ENCODE measurements around the gene GRIP1. TPM values are rescaled to one million over a fixed set of nuclear protein-coding genes. Genes with fewer than 3 reads are reported as not detected.

The GRIP1 gene
- total RNA-seq, 1 experiment from 2014 or later: 22.5 TPM

DNA sequence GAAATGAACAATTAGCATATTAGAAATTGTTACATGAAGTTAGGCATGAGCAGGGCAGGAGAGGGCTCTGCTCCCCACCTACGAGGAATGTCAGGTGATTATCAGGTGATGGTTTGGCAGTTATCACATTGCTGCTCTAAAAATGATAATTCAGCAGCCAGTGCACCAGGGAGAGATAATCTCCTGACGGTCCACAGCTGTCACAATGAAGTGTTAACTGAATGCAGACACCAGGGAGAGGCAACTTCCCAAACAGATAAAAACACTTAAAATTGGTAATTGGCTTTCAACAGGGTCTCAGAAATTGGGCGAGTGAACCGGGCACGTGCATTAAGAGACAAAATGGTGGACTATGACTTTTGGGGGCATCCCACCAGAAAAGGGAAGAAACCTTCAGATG, 176.0 kb downstream of the GRIP1 start (continued):
- TF ChIP-seq CREM (CRISPR knock-in tag; IDR thresholded peaks at IDR 0.05) (no peak), FOXP1 (CRISPR knock-in tag; IDR thresholded peaks at IDR 0.05; ENCODE audit: borderline replicate concordance) (no peak), ZNF219 (CRISPR knock-in tag; IDR thresholded peaks at IDR 0.05; ENCODE audit: borderline replicate concordance) (no peak), ZNF232 (CRISPR knock-in tag; IDR thresholded peaks at IDR 0.05) (no peak), ZNF263 (CRISPR knock-in tag; IDR thresholded peaks at IDR 0.05; ENCODE audit: low read depth) (no peak)
- TF ChIP-seq, protein P1, sequence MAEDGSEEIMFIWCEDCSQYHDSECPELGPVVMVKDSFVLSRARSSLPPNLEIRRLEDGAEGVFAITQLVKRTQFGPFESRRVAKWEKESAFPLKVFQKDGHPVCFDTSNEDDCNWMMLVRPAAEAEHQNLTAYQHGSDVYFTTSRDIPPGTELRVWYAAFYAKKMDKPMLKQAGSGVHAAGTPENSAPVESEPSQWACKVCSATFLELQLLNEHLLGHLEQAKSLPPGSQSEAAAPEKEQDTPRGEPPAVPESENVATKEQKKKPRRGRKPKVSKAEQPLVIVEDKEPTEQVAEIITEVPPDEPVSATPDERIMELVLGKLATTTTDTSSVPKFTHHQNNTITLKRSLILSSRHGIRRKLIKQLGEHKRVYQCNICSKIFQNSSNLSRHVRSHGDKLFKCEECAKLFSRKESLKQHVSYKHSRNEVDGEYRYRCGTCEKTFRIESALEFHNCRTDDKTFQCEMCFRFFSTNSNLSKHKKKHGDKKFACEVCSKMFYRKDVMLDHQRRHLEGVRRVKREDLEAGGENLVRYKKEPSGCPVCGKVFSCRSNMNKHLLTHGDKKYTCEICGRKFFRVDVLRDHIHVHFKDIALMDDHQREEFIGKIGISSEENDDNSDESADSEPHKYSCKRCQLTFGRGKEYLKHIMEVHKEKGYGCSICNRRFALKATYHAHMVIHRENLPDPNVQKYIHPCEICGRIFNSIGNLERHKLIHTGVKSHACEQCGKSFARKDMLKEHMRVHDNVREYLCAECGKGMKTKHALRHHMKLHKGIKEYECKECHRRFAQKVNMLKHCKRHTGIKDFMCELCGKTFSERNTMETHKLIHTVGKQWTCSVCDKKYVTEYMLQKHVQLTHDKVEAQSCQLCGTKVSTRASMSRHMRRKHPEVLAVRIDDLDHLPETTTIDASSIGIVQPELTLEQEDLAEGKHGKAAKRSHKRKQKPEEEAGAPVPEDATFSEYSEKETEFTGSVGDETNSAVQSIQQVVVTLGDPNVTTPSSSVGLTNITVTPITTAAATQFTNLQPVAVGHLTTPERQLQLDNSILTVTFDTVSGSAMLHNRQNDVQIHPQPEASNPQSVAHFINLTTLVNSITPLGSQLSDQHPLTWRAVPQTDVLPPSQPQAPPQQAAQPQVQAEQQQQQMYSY (CRISPR knock-in tag; IDR thresholded peaks at IDR 0.05): no peak

DNA sequence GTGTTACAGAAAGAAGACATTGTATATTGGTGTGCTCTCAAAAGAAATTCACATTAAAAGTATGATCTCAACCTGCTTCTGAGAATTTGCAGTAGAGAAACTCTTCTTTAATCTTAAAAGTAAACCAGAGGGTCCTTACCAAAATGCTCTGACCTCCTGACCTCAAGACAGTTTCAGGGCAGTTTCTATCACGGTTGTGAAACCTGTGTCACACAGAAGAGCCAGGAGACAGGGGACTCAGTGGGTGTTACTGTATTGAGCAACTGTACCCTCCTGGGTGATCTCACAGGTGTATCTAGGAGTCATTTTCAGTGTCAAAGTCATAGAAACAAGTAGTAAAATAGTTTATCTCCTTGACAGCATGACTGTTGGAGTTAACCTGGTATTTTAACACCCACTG, 178.0 kb downstream of the GRIP1 start:
- DNase-seq (ENCODE audit: low spot score) (no peak), ATAC-seq (no peak)
- Mint-ChIP-seq H3K4me3 (no peak overlapping the region), H3K4me1 (peaks cover 61% of the 10 kb centered on the region), H3K9me3 (peaks cover 24% of the 10 kb centered on the region), H3K27ac (peak overlapping the region; percentile 32; the same call in 1 of the 2 replicates), H3K27me3 (ENCODE audit: low read depth) (no peaks in the 10 kb centered on the region), H3K36me3 (peaks cover 19% of the 10 kb centered on the region)
- ChIA-PET POLR2A (no interaction called here), CTCF (no interaction called here)
- TF ChIP-seq, protein P2, sequence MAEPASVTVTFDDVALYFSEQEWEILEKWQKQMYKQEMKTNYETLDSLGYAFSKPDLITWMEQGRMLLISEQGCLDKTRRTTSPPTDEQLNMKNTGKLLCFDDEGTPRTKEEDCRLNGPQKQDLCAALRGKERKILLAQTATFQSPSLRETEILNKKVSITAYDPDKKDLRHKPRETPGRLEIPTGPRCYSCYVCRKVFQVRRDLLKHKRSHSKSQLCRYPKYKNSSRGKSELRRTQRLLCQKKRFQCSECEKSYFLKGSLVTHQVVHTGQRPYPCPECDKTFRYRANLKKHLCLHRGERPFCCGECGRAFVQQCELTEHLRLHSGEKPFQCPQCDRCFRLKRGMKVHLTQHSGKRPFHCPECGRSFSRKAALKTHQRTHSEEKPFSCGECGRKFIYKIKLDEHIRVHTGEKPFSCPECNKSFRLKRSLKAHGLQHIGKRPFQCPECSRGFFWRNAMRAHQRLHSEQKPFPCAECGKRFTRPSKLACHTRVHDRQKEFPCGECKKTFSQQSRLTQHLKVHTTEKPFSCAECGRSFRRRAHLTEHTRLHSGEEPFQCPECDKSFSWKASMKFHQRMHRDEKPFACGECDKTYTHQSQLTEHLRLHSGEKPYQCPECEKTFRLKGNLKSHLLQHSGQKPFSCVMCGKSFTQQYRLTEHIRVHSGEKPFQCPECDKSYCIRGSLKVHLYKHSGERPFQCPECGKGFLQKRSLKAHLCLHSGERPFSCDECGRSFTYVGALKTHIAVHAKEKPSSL (CRISPR knock-in tag; conservative IDR thresholded peaks at IDR 0.05): no peak
- no peak for TF ChIP-seq TEAD1 (CRISPR knock-in tag; IDR thresholded peaks at IDR 0.05)
- no peak for TF ChIP-seq SOX15 (CRISPR knock-in tag; IDR thresholded peaks at IDR 0.05)
- no peak for TF ChIP-seq FOXK1 (CRISPR knock-in tag; IDR thresholded peaks at IDR 0.05)
- no peak for TF ChIP-seq TEAD4 (CRISPR knock-in tag; IDR thresholded peaks at IDR 0.05)
- no peak for TF ChIP-seq SMAD3 (CRISPR knock-in tag; IDR thresholded peaks at IDR 0.05; ENCODE audit: borderline replicate concordance)

DNA sequence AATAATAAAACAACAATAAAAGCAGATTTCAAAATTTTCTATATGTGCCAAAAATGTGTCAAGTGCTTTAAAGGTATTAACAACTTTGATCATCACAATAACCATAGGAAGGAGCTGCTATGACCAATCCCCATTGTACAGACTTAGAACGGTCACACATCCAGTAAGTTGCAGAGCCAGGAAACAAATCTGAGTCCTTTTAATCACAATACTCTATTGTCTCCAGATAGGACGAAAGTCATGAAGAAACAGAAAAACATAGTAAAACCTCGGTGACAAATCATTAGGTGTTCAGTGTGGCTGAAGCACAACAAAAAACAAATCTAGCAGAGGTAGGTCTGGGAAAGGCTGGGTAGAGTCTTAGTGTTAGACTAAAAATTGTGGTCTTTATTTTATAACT, 178.8 kb downstream of the GRIP1 start:
- Mint-ChIP-seq H3K4me1 (peaks cover 68% of the 10 kb centered on the region), H3K27me3 (ENCODE audit: low read depth) (no peaks in the 10 kb centered on the region), H3K4me3 (no peak overlapping the region), H3K36me3 (peaks cover 14% of the 10 kb centered on the region), H3K27ac (peak overlapping the region; percentile 81), H3K9me3 (peaks cover 19% of the 10 kb centered on the region)
- POLR2A ChIA-PET: no interaction called here
- ATAC-seq: no peak
- CTCF ChIA-PET: no interaction called here
- no peak for DNase-seq (ENCODE audit: low spot score)
- TF ChIP-seq KAT7 (CRISPR knock-in tag; IDR thresholded peaks at IDR 0.05; ENCODE audit: borderline replicate concordance) (no peak), SOX15 (CRISPR knock-in tag; IDR thresholded peaks at IDR 0.05) (no peak), SMAD3 (CRISPR knock-in tag; IDR thresholded peaks at IDR 0.05; ENCODE audit: borderline replicate concordance) (no peak), CREM (CRISPR knock-in tag; IDR thresholded peaks at IDR 0.05) (no peak), NR1H2 (CRISPR knock-in tag; IDR thresholded peaks at IDR 0.05) (no peak), JUN (CRISPR knock-in tag; IDR thresholded peaks at IDR 0.05) (no peak)
- TF ChIP-seq, protein P3, sequence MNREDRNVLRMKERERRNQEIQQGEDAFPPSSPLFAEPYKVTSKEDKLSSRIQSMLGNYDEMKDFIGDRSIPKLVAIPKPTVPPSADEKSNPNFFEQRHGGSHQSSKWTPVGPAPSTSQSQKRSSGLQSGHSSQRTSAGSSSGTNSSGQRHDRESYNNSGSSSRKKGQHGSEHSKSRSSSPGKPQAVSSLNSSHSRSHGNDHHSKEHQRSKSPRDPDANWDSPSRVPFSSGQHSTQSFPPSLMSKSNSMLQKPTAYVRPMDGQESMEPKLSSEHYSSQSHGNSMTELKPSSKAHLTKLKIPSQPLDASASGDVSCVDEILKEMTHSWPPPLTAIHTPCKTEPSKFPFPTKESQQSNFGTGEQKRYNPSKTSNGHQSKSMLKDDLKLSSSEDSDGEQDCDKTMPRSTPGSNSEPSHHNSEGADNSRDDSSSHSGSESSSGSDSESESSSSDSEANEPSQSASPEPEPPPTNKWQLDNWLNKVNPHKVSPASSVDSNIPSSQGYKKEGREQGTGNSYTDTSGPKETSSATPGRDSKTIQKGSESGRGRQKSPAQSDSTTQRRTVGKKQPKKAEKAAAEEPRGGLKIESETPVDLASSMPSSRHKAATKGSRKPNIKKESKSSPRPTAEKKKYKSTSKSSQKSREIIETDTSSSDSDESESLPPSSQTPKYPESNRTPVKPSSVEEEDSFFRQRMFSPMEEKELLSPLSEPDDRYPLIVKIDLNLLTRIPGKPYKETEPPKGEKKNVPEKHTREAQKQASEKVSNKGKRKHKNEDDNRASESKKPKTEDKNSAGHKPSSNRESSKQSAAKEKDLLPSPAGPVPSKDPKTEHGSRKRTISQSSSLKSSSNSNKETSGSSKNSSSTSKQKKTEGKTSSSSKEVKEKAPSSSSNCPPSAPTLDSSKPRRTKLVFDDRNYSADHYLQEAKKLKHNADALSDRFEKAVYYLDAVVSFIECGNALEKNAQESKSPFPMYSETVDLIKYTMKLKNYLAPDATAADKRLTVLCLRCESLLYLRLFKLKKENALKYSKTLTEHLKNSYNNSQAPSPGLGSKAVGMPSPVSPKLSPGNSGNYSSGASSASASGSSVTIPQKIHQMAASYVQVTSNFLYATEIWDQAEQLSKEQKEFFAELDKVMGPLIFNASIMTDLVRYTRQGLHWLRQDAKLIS (CRISPR knock-in tag; IDR thresholded peaks at IDR 0.05; ENCODE audit: borderline replicate concordance): no peak
- TF ChIP-seq, protein P4, sequence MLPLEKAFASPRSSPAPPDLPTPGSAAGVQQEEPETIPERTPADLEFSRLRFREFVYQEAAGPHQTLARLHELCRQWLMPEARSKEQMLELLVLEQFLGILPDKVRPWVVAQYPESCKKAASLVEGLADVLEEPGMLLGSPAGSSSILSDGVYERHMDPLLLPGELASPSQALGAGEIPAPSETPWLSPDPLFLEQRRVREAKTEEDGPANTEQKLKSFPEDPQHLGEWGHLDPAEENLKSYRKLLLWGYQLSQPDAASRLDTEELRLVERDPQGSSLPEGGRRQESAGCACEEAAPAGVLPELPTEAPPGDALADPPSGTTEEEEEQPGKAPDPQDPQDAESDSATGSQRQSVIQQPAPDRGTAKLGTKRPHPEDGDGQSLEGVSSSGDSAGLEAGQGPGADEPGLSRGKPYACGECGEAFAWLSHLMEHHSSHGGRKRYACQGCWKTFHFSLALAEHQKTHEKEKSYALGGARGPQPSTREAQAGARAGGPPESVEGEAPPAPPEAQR (CRISPR knock-in tag; IDR thresholded peaks at IDR 0.05): no peak
- TF ChIP-seq, protein P5, sequence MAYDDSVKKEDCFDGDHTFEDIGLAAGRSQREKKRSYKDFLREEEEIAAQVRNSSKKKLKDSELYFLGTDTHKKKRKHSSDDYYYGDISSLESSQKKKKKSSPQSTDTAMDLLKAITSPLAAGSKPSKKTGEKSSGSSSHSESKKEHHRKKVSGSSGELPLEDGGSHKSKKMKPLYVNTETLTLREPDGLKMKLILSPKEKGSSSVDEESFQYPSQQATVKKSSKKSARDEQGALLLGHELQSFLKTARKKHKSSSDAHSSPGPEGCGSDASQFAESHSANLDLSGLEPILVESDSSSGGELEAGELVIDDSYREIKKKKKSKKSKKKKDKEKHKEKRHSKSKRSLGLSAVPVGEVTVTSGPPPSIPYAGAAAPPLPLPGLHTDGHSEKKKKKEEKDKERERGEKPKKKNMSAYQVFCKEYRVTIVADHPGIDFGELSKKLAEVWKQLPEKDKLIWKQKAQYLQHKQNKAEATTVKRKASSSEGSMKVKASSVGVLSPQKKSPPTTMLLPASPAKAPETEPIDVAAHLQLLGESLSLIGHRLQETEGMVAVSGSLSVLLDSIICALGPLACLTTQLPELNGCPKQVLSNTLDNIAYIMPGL (CRISPR knock-in tag; IDR thresholded peaks at IDR 0.05): no peak
- TF ChIP-seq, protein P6, sequence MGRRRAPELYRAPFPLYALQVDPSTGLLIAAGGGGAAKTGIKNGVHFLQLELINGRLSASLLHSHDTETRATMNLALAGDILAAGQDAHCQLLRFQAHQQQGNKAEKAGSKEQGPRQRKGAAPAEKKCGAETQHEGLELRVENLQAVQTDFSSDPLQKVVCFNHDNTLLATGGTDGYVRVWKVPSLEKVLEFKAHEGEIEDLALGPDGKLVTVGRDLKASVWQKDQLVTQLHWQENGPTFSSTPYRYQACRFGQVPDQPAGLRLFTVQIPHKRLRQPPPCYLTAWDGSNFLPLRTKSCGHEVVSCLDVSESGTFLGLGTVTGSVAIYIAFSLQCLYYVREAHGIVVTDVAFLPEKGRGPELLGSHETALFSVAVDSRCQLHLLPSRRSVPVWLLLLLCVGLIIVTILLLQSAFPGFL (CRISPR knock-in tag; IDR thresholded peaks at IDR 0.05; ENCODE audit: borderline replicate concordance): no peak

Measured in WTC11 (cell line).